K562 (cell line): ENCODE data around the gene UBA3. TPM values are rescaled to one million over a fixed set of nuclear protein-coding genes. Genes with fewer than 3 reads are reported as not detected.
A peak's percentile ranks its signal among the peaks of the same experiment; 100 is the strongest.

Source experiments
- ATF3 ChIP-seq, 2 experiments: fragments of 450-650 bp in 1 of 2; sonication (generic) in 1 of 2; formaldehyde crosslinking in 1 of 2; IDR thresholded peaks in 1 of 2; conservative IDR thresholded peaks in 1 of 2; 2 replicates each; pipeline versions ENCODE4 v1.6.1 to v1.8.1; 2016 to 2023; ENCODE audit warnings: mild to moderate bottlenecking in 2 of 2, moderate library complexity in 2 of 2, inconsistent platforms in 1 of 2, missing genetic modification reagents in 1 of 2
- CREM ChIP-seq: IDR thresholded peaks from 2 replicates; pipeline ENCODE4 v1.6.1; 2014; ENCODE audit warnings: antibody characterized with exemption, low read depth
- DLX4 ChIP-seq: fragments of 250-450 bp; sonication (Bioruptor Pico); IDR thresholded peaks from 2 replicates; pipeline ENCODE4 v1.6.1; 2021; ENCODE audit warnings: mild to moderate bottlenecking
- FOXP1 ChIP-seq: sonication (generic); formaldehyde crosslinking; IDR thresholded peaks from 2 replicates; pipeline ENCODE4 v1.8.0; 2022; ENCODE audit warnings: mild to moderate bottlenecking, missing genetic modification reagents
- HNRNPLL ChIP-seq: fragments of 200-400 bp; formaldehyde crosslinking; IDR thresholded peaks from 2 replicates; pipeline ENCODE4 v1.6.1; 2017; ENCODE audit warnings: low read length, low read depth, mild to moderate bottlenecking; ENCODE audit not compliant: poor library complexity, severe bottlenecking
- PKNOX1 ChIP-seq: fragments of 450-650 bp; IDR thresholded peaks from 2 replicates; pipeline ENCODE4 v1.6.1; 2016
- POLR2G ChIP-seq: fragments of 200-400 bp; formaldehyde crosslinking; IDR thresholded peaks from 2 replicates; pipeline ENCODE4 v1.6.1; 2017; ENCODE audit warnings: low read depth, mild to moderate bottlenecking, antibody characterized with exemption, low read length, moderate library complexity
- POLR2H ChIP-seq: IDR thresholded peaks from 2 replicates; pipeline ENCODE4 v1.6.1; 2016; ENCODE audit warnings: missing genetic modification characterization, low read depth, mild to moderate bottlenecking, control low read depth, missing compliant biosample characterization, moderate library complexity
- VEZF1 ChIP-seq: fragments of 200-800 bp; sonication (Bioruptor generic); IDR thresholded peaks from 2 replicates; pipeline ENCODE4 v1.6.1; 2017; ENCODE audit warnings: missing genetic modification characterization, missing compliant biosample characterization
- ZNF592 ChIP-seq: fragments of 450-650 bp; IDR thresholded peaks from 2 replicates; pipeline ENCODE4 v1.6.1; 2017; ENCODE audit warnings: antibody characterized with exemption, mild to moderate bottlenecking
- ZNF766 ChIP-seq: fragments of 200-800 bp; sonication (Bioruptor generic); conservative IDR thresholded peaks from 2 replicates; pipeline ENCODE4 v1.6.1; 2016; ENCODE audit warnings: missing genetic modification characterization, missing compliant biosample characterization
- polyA plus RNA-seq, 8 experiments: library from polyadenylated mRNA; depleted of rRNA in 4 of 8; stranded (reverse) in 5 of 8; unstranded in 3 of 8; fragments of >200 nt; fragmentation: Nextera tagmentation in 2 of 8; fragmentation: Illumina TruSeq in 1 of 8; extraction: Ambion mirVana in 2 of 8; extraction: Trizol in 1 of 8; gene quantifications; 2 replicates each; pipeline versions ENCODE4 v1.2.1 to v1.2.3, GENCODE V29; 2011 to 2014; ENCODE audit warnings: inconsistent platforms in 1 of 8, missing spikeins in 1 of 8
- total RNA-seq, 7 experiments: library from RNA; depleted of rRNA in 6 of 7; stranded (reverse); fragments of >200 nt in 6 of 7; fragmentation: Illumina TruSeq in 2 of 7; extraction: Trizol in 2 of 7; gene quantifications; 2 replicates each; pipeline versions ENCODE4 v1.2.1 to v1.2.3, GENCODE V29; 2011 to 2021; ENCODE audit warnings: low replicate concordance in 1 of 7

Gene UBA3
- total and polyA plus RNA-seq, 9 of the 15 experiments (the other 6 are each of a cell fraction or from before 2014, with no cell fraction given), result 23.2 to 80.0 (median 38.6) TPM

GRCh38 chr3:69084326-69085167 lies 4.4 kb upstream of the UBA3 start, which contains the start of gene ARL6IP5 (continued):
- peak; percentile 71 for TF ChIP-seq ATF3 (IDR thresholded peaks at IDR 0.05)
- TF ChIP-seq ATF3 (CRISPR knock-in tag; conservative IDR thresholded peaks at IDR 0.05), result no peak; the same call in 1 of the 2 replicates
- TF ChIP-seq VEZF1 (CRISPR knock-in tag), result 0 out of 2 replicates have a peak, but pooled peaks have one; percentile 19
- peak; percentile 58; the same call in 1 of the 2 replicates for TF ChIP-seq CREM
- 0 out of 2 replicates have a peak, but pooled peaks have one; percentile 14 for TF ChIP-seq ZNF592
- TF ChIP-seq POLR2H (tag), result peak; percentile 70; the same call in 1 of the 2 replicates
- peak; percentile 63 for TF ChIP-seq HNRNPLL
- 0 out of 2 replicates have a peak, but pooled peaks have one; percentile 42 for TF ChIP-seq FOXP1 (CRISPR knock-in tag)
- TF ChIP-seq ZNF766, result peak; percentile 82
- TF ChIP-seq PKNOX1, result peak; percentile 76
- no peak for TF ChIP-seq DLX4 (CRISPR knock-in tag)
- peak; percentile 62 for TF ChIP-seq POLR2G
